ENCODE measurements around the gene CRBN. TPM values are rescaled to one million over a fixed set of nuclear protein-coding genes. Genes with fewer than 3 reads are reported as not detected.

CRBN gene
- total and polyA plus RNA-seq, 9 of the 15 experiments (the other 6 are each of a cell fraction or from before 2014, with no cell fraction given) = 40.8 to 331 (median 57.4) TPM

- Histone ChIP-seq H3K27me3 (ENCODE audit: control insufficient read depth in 2 of 2, insufficient read depth in 2 of 2, low read length in 2 of 2) (no peaks in the 10 kb centered on the region), H3K9me1 (ENCODE audit: control insufficient read depth, insufficient read depth, low read length) (no peaks in the 10 kb centered on the region), H3K4me3 (no peak overlapping the region), H3K79me2 (ENCODE audit: control insufficient read depth, insufficient read depth, low read length) (no peaks in the 10 kb centered on the region), H3K4me1 (replicated peaks in 1 of 2; ENCODE audit: control insufficient read depth in 2 of 2, insufficient read depth in 2 of 2, low read length in 2 of 2) (no peaks in the 10 kb centered on the region), H3K9ac (ENCODE audit: insufficient read depth in 1 of 2, low read depth in 2 of 2, low read length in 2 of 2) (no peak overlapping the region), H3K36me3 (ENCODE audit: control insufficient read depth, insufficient read depth, low read length) (no peaks in the 10 kb centered on the region), H3K27ac (ENCODE audit: extremely low read depth, low read depth, low read length) (no peak overlapping the region), H3K9me3 (replicated peaks; ENCODE audit: control insufficient read depth, insufficient read depth, low read depth, low read length) (no peaks in the 10 kb centered on the region), H2AFZ (ENCODE audit: low read depth, low read length) (no peak overlapping the region), H3K4me2 (ENCODE audit: insufficient read depth, low read length) (no peak overlapping the region), H4K20me1 (replicated peaks; ENCODE audit: control insufficient read depth, insufficient read depth, low read length) (no peaks in the 10 kb centered on the region)
- no peak for TF ChIP-seq BMI1 (IDR thresholded peaks at IDR 0.05; ENCODE audit: low read length)
- TF ChIP-seq TGIF2 (CRISPR knock-in tag; IDR thresholded peaks at IDR 0.05) = no peak
- TF ChIP-seq MBD2 (IDR thresholded peaks at IDR 0.05; ENCODE audit: borderline replicate concordance, low read depth) = no peak
- in situ Hi-C loops (cut with MboI) = no loop called here
- intact Hi-C loops (cut with micrococcal nuclease) = no loop called here
- DNase-seq (ENCODE audit: extremely low read depth in 1 of 4, low spot score in 3 of 4) (no peak), ATAC-seq (no peak), FAIRE-seq (no peak)
- CTCF ChIA-PET (ENCODE audit: low intra/inter-chr PET ratio) = no interaction called here
- POLR2A ChIA-PET = no interaction called here
- WGBS (ENCODE audit: insufficient coverage, low coverage, missing lambda C conversion rate) = 0% methylated on average over 1 of the region's 1 CpG
- no TSS peak for BruUV-seq (replicated peaks)
Measured at GRCh38 chr3:3227640-3228039, 48.1 kb upstream of the CRBN start.

DNA sequence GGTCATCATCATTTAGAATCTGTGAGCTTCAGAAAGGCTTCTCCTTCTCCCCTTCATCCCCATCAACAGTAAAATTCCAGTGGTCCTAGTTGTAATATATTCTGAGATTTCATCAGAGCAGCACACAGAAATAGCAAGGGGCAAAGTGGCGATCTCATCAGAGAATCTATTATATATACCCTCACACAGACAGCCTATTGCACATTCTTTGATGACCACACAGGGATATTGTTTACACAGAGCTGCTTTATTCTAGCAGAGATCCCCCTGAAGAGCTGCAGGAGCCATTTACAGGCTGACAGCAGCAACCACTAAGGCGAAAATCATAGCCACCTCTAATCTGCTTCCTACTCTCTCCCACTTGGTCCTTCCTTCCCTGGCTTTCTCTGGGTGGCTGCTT is 42.0 kb upstream of the CRBN start:
- no peak for DNase-seq (ENCODE audit: extremely low read depth in 1 of 4, low spot score in 3 of 4)
- Histone ChIP-seq H3K9ac (ENCODE audit: insufficient read depth in 1 of 2, low read depth in 2 of 2, low read length in 2 of 2) (no peak overlapping the region), H3K4me2 (ENCODE audit: insufficient read depth, low read length) (no peak overlapping the region), H3K9me3 (replicated peaks; ENCODE audit: control insufficient read depth, insufficient read depth, low read depth, low read length) (no peaks in the 10 kb centered on the region), H3K4me1 (replicated peaks in 1 of 2; ENCODE audit: control insufficient read depth in 2 of 2, insufficient read depth in 2 of 2, low read length in 2 of 2) (no peaks in the 10 kb centered on the region), H3K4me3 (no peak overlapping the region), H3K36me3 (ENCODE audit: control insufficient read depth, insufficient read depth, low read length) (no peaks in the 10 kb centered on the region), H3K27ac (ENCODE audit: extremely low read depth, low read depth, low read length) (no peak overlapping the region), H3K27me3 (ENCODE audit: control insufficient read depth in 2 of 2, insufficient read depth in 2 of 2, low read length in 2 of 2) (no peaks in the 10 kb centered on the region), H4K20me1 (replicated peaks; ENCODE audit: control insufficient read depth, insufficient read depth, low read length) (no peaks in the 10 kb centered on the region), H3K79me2 (ENCODE audit: control insufficient read depth, insufficient read depth, low read length) (no peaks in the 10 kb centered on the region), H2AFZ (ENCODE audit: low read depth, low read length) (no peak overlapping the region), H3K9me1 (ENCODE audit: control insufficient read depth, insufficient read depth, low read length) (no peaks in the 10 kb centered on the region)
- BruUV-seq (replicated peaks) = no TSS peak
- ChIA-PET CTCF (ENCODE audit: low intra/inter-chr PET ratio) (no interaction called here), POLR2A (no interaction called here)
- no peak for ATAC-seq
- in situ Hi-C loops (cut with MboI) (no loop called here), intact Hi-C loops (cut with micrococcal nuclease) (no loop called here)
- 0% methylated on average over 2 of the region's 2 CpGs for WGBS (ENCODE audit: insufficient coverage, low coverage, missing lambda C conversion rate)
- FAIRE-seq = no peak
- TF ChIP-seq TBL1XR1 (IDR thresholded peaks at IDR 0.05; ENCODE audit: low read length in 2 of 2) (no peak), NFXL1 (CRISPR knock-in tag; IDR thresholded peaks at IDR 0.05) (no peak), FOXA1 (IDR thresholded peaks at IDR 0.05; ENCODE audit: borderline replicate concordance) (no peak), CBX2 (IDR thresholded peaks at IDR 0.05; ENCODE audit: insufficient read depth, low read length, poor library complexity, severe bottlenecking) (no peak), PTRF (tag; IDR thresholded peaks at IDR 0.05) (no peak), LCOR (CRISPR knock-in tag; IDR thresholded peaks at IDR 0.05) (no peak), TAF15 (IDR thresholded peaks at IDR 0.05; ENCODE audit: low read depth, low read length) (no peak), HOXB6 (CRISPR knock-in tag; IDR thresholded peaks at IDR 0.05; ENCODE audit: borderline replicate concordance) (no peak), ZEB2 (IDR thresholded peaks at IDR 0.05) (no peak), CBFA2T2 (conservative IDR thresholded peaks at IDR 0.05) (no peak), HDAC6 (IDR thresholded peaks at IDR 0.05; ENCODE audit: low read depth, low read length) (no peak), FOXO4 (CRISPR knock-in tag; IDR thresholded peaks at IDR 0.05) (no peak)

Data from K562 (cell line).